GM21737 (cell line): ENCODE results near the gene C6orf132.
"Not testable (repeated sequence)": the region's sequence is repeated elsewhere in the genome, so short reads cannot be mapped to it uniquely, and the experiment has no call there.

ENCODE experiments used
- ATAC-seq: cut with Tn5 transposase; IDR thresholded peaks from one replicate; pipeline ENCODE4 v1.9.1; 2021; ENCODE audit warnings: mild to moderate bottlenecking, moderate library complexity; ENCODE audit not compliant: unreplicated experiment

C6orf132 gene

GRCh38 chr6:42142118-42142835 is at the start of gene C6orf132:
TSS of gene C6orf132 (minus strand) at chr6:42142620. CDS start at chr6:42142444, 176 bp downstream.
- no peak for ATAC-seq

GRCh38 chr6:42190554-42191183 is 48.2 kb upstream of the C6orf132 start:
- no peak for ATAC-seq

- ATAC-seq, result no peak
These were observed 46.0 kb upstream of the C6orf132 start for GRCh38 chr6:42188406-42188805.

- no peak for ATAC-seq
These were observed 43.2 kb upstream of the C6orf132 start for GRCh38 chr6:42185597-42185996.

- ATAC-seq, result no peak
These were observed 42.1 kb upstream of the C6orf132 start for GRCh38 chr6:42184475-42184874.

- ATAC-seq, result no peak
These were observed 39.7 kb upstream of the C6orf132 start for GRCh38 chr6:42182101-42182500.

GRCh38 chr6:42179945-42180313 is 37.5 kb upstream of the C6orf132 start:
- ATAC-seq, result no peak

GRCh38 chr6:42179261-42179944 is 37.0 kb upstream of the C6orf132 start:
- no peak for ATAC-seq

GRCh38 chr6:42177514-42178364 is 35.3 kb upstream of the C6orf132 start:
- ATAC-seq, result no peak

- no peak for ATAC-seq
These were observed 34.6 kb upstream of the C6orf132 start for GRCh38 chr6:42176981-42177380.

- ATAC-seq, result no peak
These were observed 33.4 kb upstream of the C6orf132 start for GRCh38 chr6:42175860-42176259.

GRCh38 chr6:42173101-42173500 is 30.7 kb upstream of the C6orf132 start, which contains the start of gene GUCA1A:
TSS of gene GUCA1A (plus strand) at chr6:42173364. CDS start at chr6:42173614, 250 bp downstream.
- no peak for ATAC-seq

GRCh38 chr6:42171813-42172581 is 29.6 kb upstream of the C6orf132 start:
- no peak for ATAC-seq

GRCh38 chr6:42169780-42170179 is 27.4 kb upstream of the C6orf132 start:
- not testable (repeated sequence) for ATAC-seq

GRCh38 chr6:42168650-42169049 is 26.2 kb upstream of the C6orf132 start:
- ATAC-seq, result no peak

- ATAC-seq, result no peak
These were observed 24.2 kb upstream of the C6orf132 start for GRCh38 chr6:42166444-42167141.

- no peak for ATAC-seq
These were observed 22.6 kb upstream of the C6orf132 start for GRCh38 chr6:42165016-42165415.

- no peak for ATAC-seq
These were observed 21.6 kb upstream of the C6orf132 start for GRCh38 chr6:42163981-42164380.

- no peak for ATAC-seq
These were observed 20.4 kb upstream of the C6orf132 start for GRCh38 chr6:42162812-42163211.

- no peak for ATAC-seq
These were observed 20.0 kb upstream of the C6orf132 start for GRCh38 chr6:42162384-42162783.
